ENCODE results near the gene OSBPL10. TPM values are rescaled to one million over a fixed set of nuclear protein-coding genes. Genes with fewer than 3 reads are reported as not detected.

Gene OSBPL10
- total and polyA plus RNA-seq, 2 of the 8 experiments (the other 6 are each of a cell fraction or from before 2014, with no cell fraction given): 26.2 to 86.7 TPM

DNA sequence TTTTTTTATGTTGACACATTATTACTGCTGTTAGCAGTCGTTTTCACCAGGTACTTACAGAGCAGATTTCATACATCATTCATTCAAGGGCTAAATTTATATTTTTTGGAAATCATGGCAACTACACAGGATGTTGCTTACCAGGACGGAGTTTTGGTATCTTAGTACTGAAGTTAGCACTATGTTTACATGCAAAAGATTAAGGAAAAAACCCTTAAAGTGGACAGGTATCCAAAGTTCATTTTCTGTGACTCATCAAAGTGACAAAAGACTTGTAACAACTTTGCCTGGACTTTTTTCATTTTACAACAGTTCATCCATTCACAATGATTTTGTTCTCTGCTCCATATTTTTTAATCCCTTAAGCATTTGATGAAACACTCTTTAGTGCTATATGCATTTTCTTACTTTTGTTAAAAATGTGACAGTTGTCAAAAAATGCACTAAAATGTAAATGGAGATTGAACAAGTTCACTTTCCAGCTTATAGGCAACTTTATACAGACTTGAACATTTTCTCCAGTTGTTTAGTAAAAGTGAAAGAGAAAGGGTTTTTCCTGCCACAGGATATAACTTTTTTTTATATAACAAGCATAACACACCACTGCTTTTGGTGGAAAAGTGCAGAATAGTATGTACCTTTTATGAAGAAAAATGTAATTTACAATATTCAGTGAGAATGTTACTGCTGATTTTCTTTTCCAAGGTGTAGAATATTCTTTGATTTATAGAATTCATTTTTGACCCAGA lies 344.2 kb downstream of the OSBPL10 start:
- H3K36me3 ChIP-seq (ENCODE audit: control insufficient read depth in 2 of 4, insufficient read depth in 4 of 4, low read length in 3 of 4): peaks cover 0 to 20% (median 2%) of the 10 kb centered on the region in 4 experiments; a peak in 2 of 8 replicates
- no peak for FAIRE-seq
- no peaks in the 10 kb centered on the region for H3K79me1 ChIP-seq (ENCODE audit: low read depth, low read length)
- H3K27ac ChIP-seq (ENCODE audit: low read depth, low read length): no peak overlapping the region
- H3K27me3 ChIP-seq (replicated peaks in 1 of 4; ENCODE audit: control insufficient read depth in 3 of 4, extremely low read depth in 1 of 4, insufficient read depth in 3 of 4, low read length in 3 of 4): no peaks in the 10 kb centered on the region
- no peak overlapping the region for H3K23ac ChIP-seq (ENCODE audit: insufficient read length)
- no peak overlapping the region for H3K14ac ChIP-seq (ENCODE audit: insufficient read length)
- no peak overlapping the region for H2AK5ac ChIP-seq (ENCODE audit: low read depth, low read length)
- TF ChIP-seq JUN (IDR thresholded peaks at IDR 0.05; ENCODE audit: low read depth, low read length) (no peak), BACH1 (IDR thresholded peaks at IDR 0.05; ENCODE audit: low read length) (no peak), CHD2 (IDR thresholded peaks at IDR 0.05; ENCODE audit: low read length) (no peak), YY1 (IDR thresholded peaks at IDR 0.05; ENCODE audit: low read depth, low read length) (no peak)
- no peak overlapping the region for H2BK5ac ChIP-seq (ENCODE audit: low read depth, low read length)
- H4K8ac ChIP-seq (ENCODE audit: extremely low read depth, insufficient read depth, low read length): no peak overlapping the region
- H3K23me2 ChIP-seq (ENCODE audit: low read depth, low read length): no peaks in the 10 kb centered on the region
- H3K9ac ChIP-seq (replicated peaks in 1 of 4; ENCODE audit: extremely low read depth in 1 of 4, low read depth in 3 of 4, low read length in 3 of 4): no peak overlapping the region
- no peak overlapping the region for H3K4me2 ChIP-seq (ENCODE audit: insufficient read depth in 1 of 2, low read depth in 2 of 2, low read length in 2 of 2)
- H2BK12ac ChIP-seq (ENCODE audit: low read depth, low read length): no peak overlapping the region
- H2AFZ ChIP-seq (ENCODE audit: low read length): no peak overlapping the region
- H2BK120ac ChIP-seq (replicated peaks; ENCODE audit: low read depth, low read length): no peak overlapping the region
- POLR2A ChIA-PET (ENCODE audit: partially characterized antibody): no interaction called here
- no peak for DNase-seq (ENCODE audit: low read depth in 1 of 2, low spot score in 2 of 2)
- H3K4ac ChIP-seq (replicated peaks; ENCODE audit: insufficient read length, low read depth, low read length): no peak overlapping the region
- no peak overlapping the region for H3K18ac ChIP-seq (ENCODE audit: extremely low read depth, low read length)
- CTCF ChIA-PET (ENCODE audit: partially characterized antibody): no interaction called here
- H4K5ac ChIP-seq (ENCODE audit: insufficient read length, low read depth, low read length): no peak overlapping the region
- H2BK15ac ChIP-seq (ENCODE audit: low read length): no peak overlapping the region
- H3K4me1 ChIP-seq (replicated peaks in 1 of 4; ENCODE audit: control insufficient read depth in 3 of 4, insufficient read depth in 4 of 4, low read length in 3 of 4): no peaks in the 10 kb centered on the region
- no peak overlapping the region for H4K91ac ChIP-seq (replicated peaks; ENCODE audit: insufficient read length, low read length)
- WGBS, 2 experiments (ENCODE audit: extremely low coverage in 1 of 2, insufficient coverage in 1 of 2, insufficient read length in 1 of 2, insufficient replicate concordance in 2 of 2, low coverage in 1 of 2, low lambda C conversion rate in 2 of 2, missing lambda C conversion rate in 1 of 2): 84% methylated on average over 2 of the region's 2 CpGs; no CpG with 5 or more reads in 1 of the 2 experiments
- H3K79me2 ChIP-seq (ENCODE audit: control insufficient read depth in 1 of 2, insufficient read depth in 2 of 2, low read length in 2 of 2): no peaks in the 10 kb centered on the region
- no peaks in the 10 kb centered on the region for H3K9me3 ChIP-seq (ENCODE audit: insufficient read depth in 2 of 2, low read depth in 1 of 2, low read length in 1 of 2)
- H2BK20ac ChIP-seq (ENCODE audit: low read length): no peak overlapping the region
- H4K20me1 ChIP-seq (replicated peaks in 1 of 2; ENCODE audit: control insufficient read depth in 1 of 2, insufficient read depth in 2 of 2, low read length in 2 of 2): peaks cover 0 to 2% of the 10 kb centered on the region in 2 experiments
- H3K4me3 ChIP-seq (ENCODE audit: extremely low read depth in 1 of 4, insufficient read depth in 2 of 4, low read depth in 3 of 4, low read length in 4 of 4): no peak overlapping the region
- H3K56ac ChIP-seq (replicated peaks; ENCODE audit: insufficient read length, low read depth, low read length): no peak overlapping the region
